HG03439 (cell line): Measurements from ENCODE around the gene DIRAS1.

Source experiments
- ATAC-seq: cut with Tn5 transposase; IDR thresholded peaks from one replicate; pipeline ENCODE4 v1.9.1; 2021; ENCODE audit warnings: mild to moderate bottlenecking, moderate library complexity; ENCODE audit not compliant: unreplicated experiment

DIRAS1 gene

GRCh38 chr19:2728783-2729387 is 7.7 kb upstream of the DIRAS1 start:
- no peak for ATAC-seq

DNA sequence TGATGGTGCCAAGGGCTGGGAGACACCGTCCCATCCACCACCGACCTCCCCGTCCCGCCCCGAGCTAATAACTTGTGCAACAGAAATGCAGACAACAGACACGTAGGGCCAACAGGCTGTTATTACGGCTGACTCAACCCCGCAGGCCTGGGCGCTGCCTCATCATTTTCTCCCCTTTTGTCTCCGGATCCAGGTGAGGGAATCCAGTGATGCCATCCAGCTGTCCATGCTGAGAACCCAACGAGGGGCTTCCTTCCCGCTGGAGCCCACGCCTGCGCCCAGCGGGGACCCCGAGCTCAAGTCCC is 6.4 kb upstream of the DIRAS1 start:
- ATAC-seq: no peak

GRCh38 chr19:2726904-2727639 is 5.9 kb upstream of the DIRAS1 start:
- no peak for ATAC-seq

DNA sequence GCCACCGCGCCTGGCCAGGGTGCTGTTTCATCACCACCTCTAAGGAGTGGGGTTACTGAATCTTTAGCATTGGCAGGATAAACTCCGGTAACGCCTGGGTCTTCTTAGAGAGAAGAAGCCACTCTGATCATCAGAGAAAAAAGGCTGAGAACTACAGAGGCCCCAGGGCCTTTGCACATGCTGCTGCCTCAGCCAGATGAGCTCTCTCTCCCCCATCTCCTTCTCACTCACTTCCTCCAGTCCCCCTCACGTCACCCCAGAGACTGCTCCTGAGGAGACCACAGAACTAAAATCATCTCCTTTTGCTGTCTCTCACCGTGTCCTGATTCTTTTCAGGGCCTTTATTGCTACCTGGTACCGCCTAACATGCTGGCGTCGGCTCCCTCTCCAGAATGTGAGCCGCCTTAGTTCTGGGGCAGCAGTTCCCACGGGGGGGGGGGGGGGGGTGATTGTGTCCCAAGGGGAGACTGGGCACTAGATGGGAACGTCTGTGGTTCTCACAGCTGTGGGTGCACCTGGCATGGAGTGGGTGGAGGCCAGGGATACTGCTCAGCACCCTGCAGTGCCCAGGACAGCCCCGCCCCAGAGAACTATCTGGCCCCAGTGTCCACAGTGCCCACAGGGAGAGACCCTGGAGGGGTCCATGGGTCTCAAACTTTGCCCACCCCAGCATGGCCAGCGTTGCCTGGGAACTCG is 5.1 kb upstream of the DIRAS1 start:
- ATAC-seq: no peak

- no peak for ATAC-seq
Observed at GRCh38 chr19:2724148-2724557, 3.0 kb upstream of the DIRAS1 start.

DNA sequence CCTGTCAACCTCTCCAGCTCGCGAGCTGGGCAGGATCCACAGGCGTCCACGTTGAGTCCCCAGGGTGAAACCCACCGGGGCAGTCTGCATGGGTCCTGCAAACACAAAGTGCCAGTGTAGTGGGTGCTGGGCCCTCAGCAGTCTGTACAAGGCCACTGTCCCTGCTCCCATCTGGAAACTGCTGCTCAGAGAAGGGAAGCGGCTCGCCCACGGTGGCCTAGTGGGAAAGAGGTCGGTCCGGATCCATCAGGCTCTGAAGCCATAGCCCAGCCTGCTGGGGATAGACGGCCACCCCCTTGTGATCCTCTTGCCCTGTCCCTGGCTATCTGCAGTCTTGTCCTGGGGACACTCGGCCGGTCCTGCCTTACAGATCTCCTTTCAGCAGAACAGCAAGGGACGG is 2.6 kb upstream of the DIRAS1 start:
- ATAC-seq: no peak

- ATAC-seq: no peak
Observed at GRCh38 chr19:2723345-2723715, 2.2 kb upstream of the DIRAS1 start.

DNA sequence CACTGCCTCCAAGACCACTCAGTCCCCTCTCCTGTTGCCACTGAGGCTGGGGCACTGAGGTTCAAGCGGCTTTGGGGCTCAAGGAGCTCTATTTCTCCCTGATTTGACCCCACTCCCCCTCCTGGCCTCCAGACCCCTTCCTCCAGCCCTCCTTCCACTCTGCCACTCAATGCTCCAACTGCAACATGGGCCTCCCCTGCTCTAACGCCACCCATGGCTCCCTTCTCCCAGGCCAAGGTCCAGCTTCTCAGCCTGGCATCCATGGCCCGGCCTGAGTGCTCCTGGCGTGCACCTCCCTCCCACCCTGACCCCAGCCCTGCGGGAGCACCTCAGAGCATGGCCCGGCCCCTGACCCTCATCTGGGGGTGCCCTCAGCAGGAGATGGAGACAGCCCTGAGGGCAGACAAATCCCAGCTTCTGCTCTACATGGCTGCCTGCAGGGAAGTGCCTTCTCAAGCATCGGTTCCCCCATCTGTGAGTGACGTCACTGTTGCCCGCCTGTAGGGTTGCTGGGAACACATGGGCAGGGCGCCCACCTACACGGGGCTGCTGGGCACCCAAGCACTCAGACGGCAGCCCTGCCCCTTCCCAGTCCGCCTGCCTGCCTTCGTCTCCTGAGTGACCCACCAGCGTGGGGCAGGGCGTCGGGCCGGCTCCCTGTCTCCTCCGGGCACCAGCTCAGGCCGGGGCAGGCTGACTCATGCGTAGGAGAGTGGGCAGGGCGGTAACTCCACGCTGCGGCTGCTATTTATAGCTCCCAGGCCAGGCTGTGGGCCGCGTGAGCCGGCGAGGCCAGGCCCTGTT is 1.6 kb upstream of the DIRAS1 start:
- no peak for ATAC-seq

- ATAC-seq: no peak
Observed at GRCh38 chr19:2721570-2722540, 683 bp upstream of the DIRAS1 start.

DNA sequence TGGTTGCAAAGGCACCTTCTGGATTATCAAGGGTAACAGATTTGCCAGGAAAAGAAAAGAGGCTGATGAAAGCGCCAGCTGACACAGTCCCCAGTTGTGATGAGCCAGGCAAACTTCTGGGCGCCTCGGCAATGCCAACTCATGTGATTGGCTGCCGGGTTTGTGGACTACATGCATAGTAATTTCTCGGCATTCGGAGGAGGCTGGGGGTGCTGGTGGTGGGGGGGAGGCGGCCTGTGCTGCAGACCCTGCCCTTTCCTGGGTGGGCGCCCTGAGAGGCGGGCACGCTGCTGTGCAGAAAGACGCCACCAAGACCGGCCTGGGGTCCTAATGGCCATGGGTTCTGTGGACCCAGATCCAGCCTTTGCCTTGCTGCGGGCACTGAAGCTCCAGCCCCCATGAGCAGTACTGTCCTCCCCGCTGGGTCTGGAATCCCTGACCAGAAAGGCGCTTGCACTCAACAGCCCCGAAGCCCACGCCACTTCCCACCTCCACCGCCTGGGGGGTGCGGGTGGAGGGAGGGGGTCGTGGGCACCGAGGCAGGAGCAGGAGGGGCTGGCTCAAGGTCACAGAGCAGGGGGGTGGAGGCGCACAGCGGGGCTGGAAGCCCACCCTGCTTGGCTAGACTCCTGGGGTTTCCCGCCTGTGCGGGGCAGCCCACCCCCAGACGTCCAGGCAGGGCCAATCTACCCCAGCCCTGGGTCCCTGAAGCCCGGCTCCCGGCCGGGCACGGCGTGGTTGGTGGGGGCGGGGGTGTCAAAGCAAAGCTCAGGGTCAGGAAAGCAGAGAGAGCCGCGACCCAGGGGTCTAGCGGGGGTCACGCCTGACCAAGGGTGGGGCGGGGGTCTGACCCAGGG is 1.0 kb downstream of the DIRAS1 start:
- no peak for ATAC-seq

DNA sequence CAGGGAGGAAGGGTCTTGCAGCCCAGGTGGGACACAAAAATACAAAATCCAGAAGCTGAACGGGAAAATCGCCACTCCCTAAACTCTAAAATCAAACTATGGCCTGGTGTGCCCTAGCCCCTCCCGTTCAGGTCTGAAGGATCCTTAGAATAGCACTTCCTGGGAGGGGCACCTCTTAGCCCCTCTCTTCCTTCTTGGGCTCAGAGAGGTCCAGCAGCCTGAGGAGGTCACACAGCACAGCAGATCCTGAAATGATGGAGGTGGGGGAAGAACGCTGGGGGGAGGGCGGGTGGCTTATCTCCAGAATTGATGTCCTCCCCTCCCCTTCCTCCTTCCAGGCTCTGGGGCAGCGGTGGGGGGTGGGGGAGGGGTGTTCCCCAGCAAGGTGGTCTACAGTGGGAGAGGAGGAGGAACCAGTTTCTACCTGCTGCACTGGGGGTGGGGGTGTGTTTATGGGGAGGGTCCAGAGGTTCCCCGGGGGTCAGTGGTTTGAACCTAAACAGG is 1.9 kb downstream of the DIRAS1 start:
- ATAC-seq: no peak

GRCh38 chr19:2717638-2718541 is 3.3 kb downstream of the DIRAS1 start:
- no peak for ATAC-seq

GRCh38 chr19:2716722-2717637 is 4.2 kb downstream of the DIRAS1 start:
- ATAC-seq: no peak

DNA sequence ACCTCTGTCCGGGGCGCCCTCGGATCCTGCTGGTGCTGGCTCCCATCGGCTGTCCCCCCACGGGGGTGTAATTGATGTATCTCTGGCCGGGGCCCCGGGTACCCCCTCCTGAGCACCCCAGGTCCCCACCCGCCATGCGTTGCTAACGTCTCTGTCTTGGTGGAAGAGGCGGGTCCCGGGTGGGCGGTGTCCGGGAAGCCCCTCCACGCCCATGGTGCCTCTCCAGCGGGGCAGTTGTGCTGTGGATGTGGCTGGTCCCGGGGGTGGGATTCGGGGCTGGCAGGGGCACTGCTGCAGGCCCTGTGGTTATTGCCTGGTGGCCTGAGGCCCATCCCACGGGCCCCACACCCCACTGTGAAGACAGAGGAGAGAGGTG is 4.9 kb downstream of the DIRAS1 start:
- ATAC-seq: no peak

DNA sequence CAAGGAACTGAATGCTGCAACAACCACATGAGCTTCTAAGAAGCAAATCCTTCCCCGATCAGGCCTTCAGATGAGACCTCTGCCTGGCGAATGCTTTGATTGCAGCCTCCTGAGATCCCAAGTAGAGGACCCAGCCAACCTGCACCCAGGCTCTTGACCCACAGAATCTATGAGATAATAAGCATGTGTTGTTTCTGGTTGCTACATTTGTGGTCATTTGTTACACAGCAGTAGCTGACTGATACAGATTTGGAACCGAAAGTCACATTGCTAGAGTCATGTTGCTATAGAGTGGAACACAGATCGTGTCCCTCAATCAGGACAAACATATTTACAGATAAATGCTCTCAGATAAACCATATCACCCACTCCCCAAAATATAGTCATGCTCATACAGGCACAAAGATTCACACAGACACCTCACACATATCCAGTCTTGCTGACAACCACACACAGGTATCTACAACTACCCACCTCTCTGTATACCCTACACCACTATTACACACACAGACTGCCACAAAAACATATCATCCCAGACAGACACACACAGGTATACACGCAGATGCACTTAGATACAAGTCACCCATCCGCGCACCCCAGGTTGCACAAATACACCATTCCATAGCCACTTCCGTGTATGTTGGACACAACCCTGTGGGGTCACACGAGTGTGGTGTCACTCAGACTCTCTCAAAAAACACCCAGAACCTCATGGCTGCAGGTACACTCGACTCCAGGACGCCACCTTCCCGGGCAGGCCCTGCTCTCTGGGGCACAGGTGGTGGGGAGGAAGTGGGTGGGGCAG is 5.5 kb downstream of the DIRAS1 start:
- no peak for ATAC-seq

GRCh38 chr19:2714531-2715269 is 6.5 kb downstream of the DIRAS1 start:
- no peak for ATAC-seq
